ENCODE data around the gene RAB7A.
A peak's percentile ranks its signal among the peaks of the same experiment; 100 is the strongest.

Gene RAB7A
- 72.5 to 117 reads per million in 2 experiments for total RNA-seq

GRCh38 chr3:128726023-128727016 lies at the start of gene RAB7A:
TSS of gene RAB7A (plus strand) at chr3:128726183. CDS start at chr3:128795368, 69,185 bp downstream.
- DNase-seq (ENCODE audit: low read depth): peak; percentile 96

- DNase-seq (ENCODE audit: low read depth): no peak
Observed at GRCh38 chr3:128679338-128679737, 46.6 kb upstream of the RAB7A start.

- peak; percentile 94 for DNase-seq (ENCODE audit: low read depth)
Observed at GRCh38 chr3:128680603-128681368, 45.2 kb upstream of the RAB7A start.

GRCh38 chr3:128681369-128681829 lies 44.6 kb upstream of the RAB7A start:
- DNase-seq (ENCODE audit: low read depth): no peak

GRCh38 chr3:128683957-128684356 lies 42.0 kb upstream of the RAB7A start:
- DNase-seq (ENCODE audit: low read depth): no peak

DNA sequence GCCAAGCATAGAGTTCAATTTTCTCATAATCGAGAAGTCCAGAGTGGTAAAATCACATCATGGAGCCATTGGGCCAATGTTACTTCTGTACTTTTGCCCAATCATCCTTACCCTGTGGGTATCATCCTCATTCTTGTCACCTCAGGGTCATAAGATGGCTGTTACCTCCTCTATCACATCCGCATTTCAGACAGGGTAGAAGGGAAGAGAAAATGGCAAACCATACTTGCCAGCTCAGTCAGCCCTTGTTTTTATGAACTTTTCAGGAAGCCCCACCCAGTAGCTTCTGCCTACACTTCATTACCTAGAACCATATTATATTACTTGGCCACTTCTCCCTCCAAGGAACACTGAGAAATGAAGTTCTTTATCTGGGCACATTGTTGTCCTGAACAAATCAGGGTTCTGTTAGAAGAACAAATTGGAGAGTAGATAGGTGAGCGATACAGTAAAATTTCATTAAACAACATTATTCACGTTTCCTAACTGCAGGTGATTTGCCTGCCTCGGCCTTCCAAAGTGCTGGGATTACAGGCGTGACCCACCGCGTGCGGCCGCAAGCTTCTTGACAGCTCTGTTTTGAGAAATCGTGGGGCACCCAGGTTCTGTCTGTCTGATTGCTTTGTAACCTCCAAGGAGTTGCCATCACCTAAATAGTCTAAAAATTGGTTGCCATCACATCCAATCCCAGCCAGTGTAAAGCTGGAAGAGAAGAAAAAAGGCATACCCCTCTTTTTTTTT lies 40.8 kb upstream of the RAB7A start:
- no peak for DNase-seq (ENCODE audit: low read depth)

DNA sequence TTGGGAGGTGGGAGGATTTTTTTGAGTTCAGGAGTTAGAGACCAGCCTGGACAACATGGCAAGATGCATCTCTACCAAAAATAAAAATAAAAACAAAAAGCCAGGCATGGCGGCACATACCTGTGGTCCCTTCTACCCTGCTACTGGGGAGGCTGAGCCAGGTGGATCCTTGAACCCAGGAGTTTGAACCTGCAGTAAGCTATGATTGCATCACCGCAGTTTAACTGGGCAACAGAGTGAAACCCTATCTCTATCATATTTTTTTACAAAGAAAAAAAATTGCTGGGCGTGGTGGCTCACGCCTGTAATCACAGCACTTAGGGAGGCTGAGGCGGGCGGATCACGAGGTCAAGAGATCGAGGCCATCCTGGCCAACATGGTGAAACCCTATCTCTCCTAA lies 39.5 kb upstream of the RAB7A start:
- no peak for DNase-seq (ENCODE audit: low read depth)

- no peak for DNase-seq (ENCODE audit: low read depth)
Observed at GRCh38 chr3:128689060-128689459, 36.9 kb upstream of the RAB7A start.

DNA sequence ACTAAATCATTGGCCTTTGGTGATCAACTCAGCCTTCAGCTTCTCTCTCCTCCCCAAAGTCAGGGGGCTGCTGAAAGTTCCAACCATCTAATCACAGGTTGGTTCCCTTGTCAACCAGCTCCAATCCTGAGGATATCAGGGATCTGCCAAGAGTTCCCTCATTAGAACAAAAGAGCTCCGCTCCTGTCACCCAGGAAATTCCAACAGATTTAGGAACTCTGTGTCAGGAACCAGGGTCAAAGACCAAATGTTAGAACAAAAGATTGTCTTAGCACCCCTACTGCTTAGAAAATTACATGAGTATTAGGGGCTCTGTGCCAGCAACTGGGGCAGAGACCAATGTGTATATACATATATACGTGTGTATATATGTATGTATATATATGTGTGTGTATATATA lies 32.3 kb upstream of the RAB7A start:
- no peak for DNase-seq (ENCODE audit: low read depth)

GRCh38 chr3:128697341-128697740 lies 28.6 kb upstream of the RAB7A start:
- no peak for DNase-seq (ENCODE audit: low read depth)

- no peak for DNase-seq (ENCODE audit: low read depth)
Observed at GRCh38 chr3:128698211-128699047, 27.6 kb upstream of the RAB7A start.

DNA sequence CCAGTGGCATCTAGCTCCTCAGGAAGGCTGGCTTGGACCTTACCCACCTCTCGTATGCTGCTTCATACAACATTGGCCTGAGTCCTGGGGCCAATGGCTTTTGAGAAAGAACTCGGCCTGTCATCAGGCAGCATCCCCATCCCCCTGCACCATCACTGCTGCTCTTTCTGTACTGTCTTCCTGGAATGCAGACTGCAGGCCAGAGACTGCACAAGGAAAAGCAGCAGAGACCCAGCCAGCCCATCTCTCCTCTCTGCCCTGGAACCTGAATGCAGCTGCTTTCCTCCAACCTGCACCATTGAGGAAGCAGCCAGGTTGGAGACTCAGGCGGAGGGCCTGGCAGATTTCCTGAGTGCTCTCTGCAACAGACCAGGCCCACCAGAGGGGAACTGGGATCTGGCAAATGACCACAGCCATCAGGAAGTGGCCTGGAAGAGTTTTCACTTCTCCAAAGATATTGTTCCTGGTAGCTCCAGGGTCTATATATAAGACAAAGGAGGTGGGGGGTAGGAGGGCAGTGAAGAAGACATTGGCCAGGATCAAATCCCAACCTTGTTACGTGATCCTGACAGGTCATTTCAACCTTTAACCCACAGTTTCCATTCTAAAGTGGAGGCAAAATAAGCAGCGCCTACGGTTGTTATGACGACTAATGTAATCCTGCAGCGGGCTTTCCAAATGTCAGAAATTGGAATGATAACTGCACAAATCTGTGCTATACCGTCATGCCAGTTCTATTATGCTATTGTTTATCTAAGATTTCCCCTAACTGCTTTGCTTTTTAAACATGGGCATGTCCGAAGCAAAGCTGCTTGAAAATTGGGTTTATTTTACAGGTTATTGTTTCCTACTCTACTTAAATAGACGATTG lies 24.4 kb upstream of the RAB7A start:
- DNase-seq (ENCODE audit: low read depth): no peak

DNA sequence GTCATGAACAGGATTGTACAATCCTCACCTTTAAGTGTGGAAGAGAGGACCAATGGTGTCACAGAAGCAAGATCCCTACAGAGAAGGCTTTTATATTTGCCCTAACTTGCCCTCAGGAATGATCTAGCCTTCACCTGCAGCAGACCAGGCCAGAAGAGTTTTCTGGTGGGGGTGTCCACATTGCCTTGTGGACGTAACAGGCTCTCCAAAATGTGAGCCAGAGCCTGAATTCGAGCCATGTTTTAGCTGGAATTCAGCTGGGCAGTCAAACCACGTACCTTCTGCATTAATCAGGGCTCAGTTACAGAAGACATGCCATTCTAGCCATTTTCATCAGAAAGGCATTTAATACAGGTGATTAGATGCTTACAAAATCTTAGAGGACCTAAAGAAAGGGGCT lies 23.6 kb upstream of the RAB7A start:
- no peak for DNase-seq (ENCODE audit: low read depth)

DNA sequence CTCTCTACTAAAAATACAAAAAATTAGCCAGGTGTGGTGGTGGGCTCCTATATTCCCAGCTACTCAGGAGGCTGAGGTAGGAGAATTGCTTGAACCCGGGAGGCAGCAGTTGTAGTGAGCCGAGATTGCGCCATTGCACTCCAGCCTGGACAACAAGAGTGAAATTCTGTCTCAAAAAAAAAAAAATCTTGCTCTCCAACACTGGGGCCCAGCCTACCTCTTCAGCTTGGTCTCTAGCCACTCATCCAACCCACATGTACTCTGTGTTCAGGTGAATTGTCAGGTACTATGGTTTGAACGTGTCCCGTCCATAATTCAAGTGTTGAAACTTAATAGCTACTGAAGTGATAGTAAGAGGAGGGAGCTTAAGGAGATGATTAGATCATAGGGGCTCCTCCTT lies 22.4 kb upstream of the RAB7A start:
- DNase-seq (ENCODE audit: low read depth): no peak

DNA sequence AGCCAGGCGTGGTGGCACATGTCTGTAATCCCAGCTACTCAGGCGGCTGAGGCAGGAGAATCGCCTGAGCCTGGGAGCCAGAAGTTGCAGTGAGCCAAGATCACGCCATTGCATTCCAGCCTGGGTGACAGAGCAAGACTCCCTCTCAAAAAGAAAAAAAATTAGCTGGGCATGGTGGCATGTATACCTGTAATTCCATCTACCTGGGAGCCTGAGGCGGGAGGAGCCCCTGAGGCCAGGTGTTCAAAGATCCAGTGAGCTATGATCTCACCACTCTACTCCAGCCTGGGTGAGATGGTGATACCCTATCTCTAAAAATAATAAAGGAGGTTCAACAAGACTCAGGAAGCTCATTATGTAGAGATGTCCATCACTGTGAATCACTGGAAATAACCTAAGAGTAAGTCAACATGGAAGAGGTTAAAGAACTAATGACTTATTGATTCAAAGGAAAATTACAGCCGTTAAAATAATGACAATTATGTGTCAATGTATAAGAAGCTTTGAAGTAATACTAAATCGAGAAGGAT lies 19.8 kb upstream of the RAB7A start:
- no peak for DNase-seq (ENCODE audit: low read depth)

DNA sequence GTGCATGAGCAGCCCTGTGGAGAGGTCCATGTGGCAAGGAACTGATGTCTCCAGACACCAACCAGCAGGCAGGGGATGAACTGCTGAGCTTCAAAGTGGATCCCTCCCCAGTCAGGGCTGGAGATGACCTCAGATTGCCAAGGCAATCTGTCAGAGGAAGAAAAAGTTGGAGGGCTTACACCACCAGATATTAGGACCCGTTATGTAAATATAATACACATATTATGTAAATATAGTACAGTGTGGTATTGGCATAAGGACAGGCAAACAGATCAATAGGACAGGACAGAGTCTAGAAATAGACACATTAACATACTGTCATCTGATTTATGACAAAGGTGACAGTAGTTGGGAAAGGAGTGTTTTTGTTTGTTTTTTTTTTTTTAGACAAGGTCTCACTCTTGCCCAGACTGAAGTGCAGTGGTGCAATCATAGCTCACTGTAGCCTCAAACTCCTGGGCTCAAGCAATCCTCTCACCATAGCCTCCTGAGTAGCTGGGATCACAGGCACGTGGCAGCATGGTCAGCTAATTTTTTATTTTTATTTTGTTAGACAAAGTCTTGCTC lies 18.0 kb upstream of the RAB7A start:
- DNase-seq (ENCODE audit: low read depth): no peak

- no peak for DNase-seq (ENCODE audit: low read depth)
Observed at GRCh38 chr3:128709038-128709437, 16.9 kb upstream of the RAB7A start.

- DNase-seq (ENCODE audit: low read depth): no peak
Observed at GRCh38 chr3:128709506-128710210, 16.3 kb upstream of the RAB7A start.
